Kidney capillary endothelial cell (primary cell): ENCODE results near the gene TMEM131.
"Not testable (repeated sequence)": the region's sequence is repeated elsewhere in the genome, so short reads cannot be mapped to it uniquely, and the experiment has no call there.

Experiments used
- DNase-seq: peaks from one replicate; pipeline ENCODE4 v3.0.0-alpha.2; 2018; ENCODE audit warnings: low spot score

Gene TMEM131

GRCh38 chr2:97957432-97958183 lies 38.1 kb downstream of the TMEM131 start:
- DNase-seq = no peak

- not testable (repeated sequence) for DNase-seq
Measured at GRCh38 chr2:97956753-97957152, 39.0 kb downstream of the TMEM131 start.

GRCh38 chr2:97953853-97954252 lies 41.9 kb downstream of the TMEM131 start:
- DNase-seq = no peak

DNA sequence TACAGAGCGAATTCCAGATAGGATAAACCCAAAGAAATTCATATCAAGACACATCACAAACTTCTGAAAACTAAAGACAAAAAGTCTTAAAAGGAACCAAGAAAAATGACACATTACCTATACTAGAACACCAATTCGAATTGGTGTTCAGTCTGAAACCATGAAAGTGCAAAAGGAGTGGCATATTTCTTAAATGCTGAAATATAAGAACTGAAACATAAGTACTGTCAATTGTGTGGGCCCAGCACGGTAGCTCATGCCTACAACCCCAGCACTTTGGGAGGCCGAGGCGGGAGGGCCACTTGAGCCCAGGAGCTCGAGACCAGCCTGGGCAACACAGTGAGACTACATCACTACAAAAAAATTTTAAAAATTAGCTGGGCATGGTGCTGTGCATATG lies 43.4 kb downstream of the TMEM131 start:
- no peak for DNase-seq

- DNase-seq = no peak
Measured at GRCh38 chr2:97951155-97951680, 44.5 kb downstream of the TMEM131 start.

GRCh38 chr2:97950329-97951154 lies 45.2 kb downstream of the TMEM131 start:
- no peak for DNase-seq

GRCh38 chr2:97948926-97949325 lies 46.8 kb downstream of the TMEM131 start:
- no peak for DNase-seq

DNA sequence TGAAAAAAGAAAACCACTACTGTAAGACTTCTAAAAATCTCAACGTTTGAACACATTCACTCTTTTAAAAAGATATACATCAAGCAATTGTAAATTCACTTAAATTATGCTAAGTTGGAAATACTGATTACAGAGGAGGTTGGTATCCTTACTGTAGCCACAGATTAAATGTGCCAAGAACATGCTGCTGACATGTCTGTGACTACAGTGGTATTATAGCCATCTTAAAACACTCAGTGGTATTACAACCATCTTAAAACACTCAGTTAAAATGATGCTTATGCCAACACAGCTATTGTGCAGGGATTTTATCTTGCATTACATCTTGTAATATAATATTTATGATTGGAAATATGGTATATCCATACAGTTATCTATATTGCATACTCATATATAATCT lies 50.0 kb downstream of the TMEM131 start:
- no peak for DNase-seq

DNA sequence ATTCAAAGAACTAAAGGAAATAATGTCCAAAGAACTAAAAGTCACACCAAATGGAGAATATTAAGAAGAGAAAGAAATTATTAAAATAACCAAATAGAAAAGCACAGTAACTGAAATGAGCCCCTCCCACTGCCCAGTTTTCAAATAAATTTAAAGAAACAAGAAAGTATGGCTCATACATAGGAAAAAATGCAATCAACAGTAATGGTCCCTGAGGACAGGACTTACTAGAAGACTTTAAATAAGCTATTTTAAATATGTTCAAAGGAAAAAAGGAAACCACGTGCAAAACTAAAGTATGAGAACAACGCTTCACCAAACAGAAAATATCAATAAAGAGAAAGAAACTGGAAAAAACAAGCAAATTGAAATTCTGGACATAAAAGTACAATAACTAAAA lies 58.9 kb downstream of the TMEM131 start:
- no peak for DNase-seq

DNA sequence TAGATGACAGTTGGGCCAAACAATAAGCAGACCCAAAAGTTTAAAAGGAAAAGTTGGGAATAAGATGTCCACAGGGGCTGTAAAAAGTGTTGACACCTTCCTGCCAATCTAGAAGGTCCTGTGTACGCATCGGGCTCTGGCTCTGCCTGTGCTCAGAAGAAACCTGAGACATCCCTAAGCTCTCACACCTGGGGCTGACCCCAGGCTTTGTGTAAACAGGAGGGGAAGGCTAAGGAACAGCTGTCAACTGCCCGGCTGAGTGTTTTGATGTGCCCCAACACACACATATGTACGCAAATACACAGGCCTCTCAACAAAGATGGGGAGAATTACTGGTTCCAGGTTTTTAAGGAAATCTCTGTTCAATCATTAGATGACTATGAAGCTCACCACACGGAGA lies 59.5 kb downstream of the TMEM131 start:
- DNase-seq = no peak

DNA sequence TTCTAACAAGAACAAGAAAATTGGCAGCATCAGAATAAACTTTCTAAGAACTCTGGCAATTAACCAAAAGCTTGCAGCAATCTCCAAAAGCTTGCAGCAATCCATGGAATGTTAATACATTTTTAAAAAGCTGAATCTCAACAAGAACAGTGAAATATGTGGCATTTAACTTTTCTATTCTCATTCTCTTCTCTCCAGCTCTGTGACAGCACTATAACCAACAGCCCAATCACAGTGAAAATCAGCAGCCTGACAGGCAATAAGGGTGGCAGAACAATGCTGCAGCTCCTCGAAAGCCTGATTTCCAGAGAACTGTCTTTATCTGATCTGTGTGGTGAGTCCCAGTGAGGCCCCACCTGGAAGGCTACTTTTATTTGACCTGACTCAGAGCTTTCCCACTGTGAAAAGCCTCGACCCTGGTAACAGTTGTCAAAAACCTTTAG lies 60.0 kb downstream of the TMEM131 start:
- no peak for DNase-seq

DNA sequence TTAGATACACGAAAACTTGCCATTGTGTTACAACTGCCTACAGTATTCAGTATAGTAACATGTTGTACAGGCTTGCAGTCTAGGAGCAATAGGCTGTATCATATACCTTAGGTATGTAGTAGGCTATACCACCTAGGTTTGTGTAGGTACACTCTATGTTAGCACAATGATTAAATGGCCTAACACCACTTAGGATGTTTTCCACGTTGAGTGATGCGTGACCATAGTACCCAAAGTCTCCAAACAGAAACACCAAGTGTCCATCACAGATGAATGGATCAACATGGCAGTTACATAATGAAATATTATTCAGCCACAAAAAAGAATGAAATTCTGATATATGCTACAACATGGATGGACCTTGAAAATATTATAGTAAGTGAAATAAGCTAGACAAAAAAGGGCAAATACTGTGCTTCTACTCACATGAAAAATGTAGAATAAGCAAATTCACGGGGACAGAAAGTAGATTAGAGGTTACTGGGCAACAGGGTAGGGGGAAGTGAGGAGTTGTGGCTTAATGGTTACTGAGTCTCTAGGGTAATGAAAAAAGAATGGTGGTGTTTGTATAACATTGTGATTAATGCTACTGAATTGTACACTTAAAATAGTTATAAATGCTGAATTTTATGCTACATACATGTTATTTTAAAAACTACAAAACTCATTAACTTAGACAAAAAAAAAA lies 62.6 kb downstream of the TMEM131 start:
- no peak for DNase-seq

DNA sequence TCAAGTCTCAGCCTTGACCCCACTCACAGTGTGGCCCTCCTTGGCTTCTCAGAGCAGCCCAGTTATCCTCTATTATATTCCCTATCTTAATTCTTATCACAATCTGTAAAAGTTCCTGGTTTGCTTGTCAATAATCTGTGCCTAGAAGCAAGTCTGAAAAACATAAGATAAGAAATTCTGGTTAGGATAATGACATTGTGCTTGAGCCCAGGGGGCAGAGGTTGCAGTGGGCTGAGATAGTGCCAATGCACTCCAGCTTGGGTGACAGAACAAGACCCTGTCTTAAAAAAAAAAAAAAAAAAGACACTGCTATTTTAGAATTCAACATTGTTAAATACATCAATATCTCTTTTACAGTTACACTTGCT lies 63.9 kb downstream of the TMEM131 start:
- no peak for DNase-seq

DNA sequence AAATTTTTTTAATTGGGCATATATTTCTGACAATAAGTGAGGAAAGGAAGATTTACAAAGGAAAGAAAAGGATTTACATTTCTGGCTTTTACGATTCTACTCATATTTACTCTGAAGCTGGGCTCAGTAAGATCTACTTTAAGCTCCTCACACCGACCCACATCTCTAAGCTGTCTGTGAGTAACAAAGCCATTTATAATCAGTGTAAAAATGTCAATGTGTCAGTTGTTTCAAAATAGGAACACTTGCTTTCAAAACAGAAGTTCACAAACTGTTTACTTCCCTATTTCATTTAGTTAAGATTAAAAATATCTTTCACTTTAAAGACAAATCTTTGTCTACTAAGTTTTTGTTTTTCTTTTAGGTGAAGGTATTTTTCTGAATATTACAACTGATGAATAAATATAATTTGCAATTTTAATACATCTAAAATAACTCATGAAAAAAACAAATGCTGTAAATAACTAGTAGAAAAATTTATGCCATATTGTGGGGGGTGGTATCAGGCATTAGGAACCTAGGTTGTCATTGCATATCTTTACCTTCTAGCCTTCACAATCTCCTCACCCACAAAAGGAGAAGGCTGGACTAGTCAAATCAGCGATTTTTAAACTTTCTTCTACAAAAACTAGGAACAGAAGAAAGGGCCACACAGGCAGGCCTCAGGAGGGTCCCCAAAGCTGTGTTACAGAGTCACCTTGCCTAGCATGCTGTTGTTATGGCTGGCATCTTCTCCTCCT lies 64.5 kb downstream of the TMEM131 start:
- no peak for DNase-seq

DNA sequence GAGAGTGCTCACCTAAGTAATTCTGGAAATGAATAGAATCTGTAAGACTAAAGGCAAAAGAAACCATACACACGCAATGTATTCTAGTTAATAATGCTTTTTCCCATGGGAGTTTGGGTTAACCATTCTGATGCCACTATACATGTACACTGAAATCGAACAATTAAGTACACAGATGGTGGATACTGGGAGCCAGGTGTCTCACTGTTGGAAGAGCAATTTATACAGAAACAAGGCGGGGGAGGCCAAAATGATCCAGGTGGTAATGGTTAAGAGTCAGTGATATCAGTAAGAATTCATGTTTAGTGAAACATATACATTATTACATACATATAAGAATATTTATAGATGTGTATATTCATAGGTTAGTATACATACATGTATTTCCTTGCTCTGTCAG lies 67.2 kb downstream of the TMEM131 start:
- no peak for DNase-seq

DNA sequence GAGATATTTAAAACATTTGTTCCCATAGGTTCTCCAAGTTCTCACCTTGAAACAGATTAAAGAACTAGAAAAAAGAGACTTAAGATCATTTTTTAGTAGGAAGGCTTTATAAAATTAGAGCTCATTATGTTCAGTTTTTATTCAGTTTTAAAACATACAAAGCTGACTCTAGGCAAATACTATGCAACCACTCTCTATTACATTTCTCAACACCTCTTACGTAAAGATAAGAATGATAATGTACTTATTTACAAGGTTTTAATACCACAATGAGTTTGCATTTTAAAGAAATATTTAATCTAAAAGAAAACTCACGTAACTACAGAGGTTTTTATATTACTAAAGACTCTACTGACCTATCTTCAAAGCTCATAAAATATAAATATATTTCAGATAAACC lies 68.8 kb downstream of the TMEM131 start:
- no peak for DNase-seq

DNA sequence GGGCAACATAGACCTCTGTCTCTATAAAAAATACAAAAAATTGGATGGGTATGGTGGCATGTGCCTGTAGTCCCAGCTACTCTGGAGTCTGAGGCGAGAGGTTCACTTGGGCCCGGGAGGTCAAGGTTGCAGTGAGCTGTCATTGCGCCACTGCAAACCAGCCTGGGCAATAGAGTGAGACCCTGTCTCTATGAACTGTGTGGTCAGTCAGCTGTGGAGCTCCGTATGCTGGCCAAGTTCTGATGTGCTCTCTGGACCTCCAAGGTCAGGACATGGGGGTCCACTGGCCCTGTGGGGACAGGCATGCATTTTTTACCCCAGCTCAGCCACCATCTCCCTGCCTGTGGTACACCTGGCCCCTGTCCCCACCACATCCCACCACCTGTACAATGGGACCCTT lies 71.6 kb downstream of the TMEM131 start:
- DNase-seq = no peak

GRCh38 chr2:97919858-97920257 lies 75.9 kb downstream of the TMEM131 start:
- no peak for DNase-seq

DNA sequence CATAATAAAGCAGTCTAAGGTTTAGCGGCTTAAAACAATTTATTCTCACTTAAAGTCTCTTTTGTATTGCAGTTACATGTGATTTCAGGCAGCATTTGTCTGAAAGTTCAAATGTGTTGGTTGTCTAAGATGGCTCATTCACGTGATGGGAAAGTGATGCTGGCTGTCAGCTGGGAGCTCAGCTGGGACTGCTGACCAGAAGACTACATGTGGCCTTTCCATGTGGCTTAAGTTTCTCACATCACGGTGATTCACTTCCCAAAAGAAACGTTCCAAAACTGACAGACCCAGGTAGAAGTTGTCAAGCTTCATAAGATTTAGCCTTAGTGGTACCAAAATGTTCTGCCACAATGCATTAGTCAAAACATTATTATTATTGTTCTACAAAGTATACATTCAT lies 76.9 kb downstream of the TMEM131 start:
- no peak for DNase-seq

DNA sequence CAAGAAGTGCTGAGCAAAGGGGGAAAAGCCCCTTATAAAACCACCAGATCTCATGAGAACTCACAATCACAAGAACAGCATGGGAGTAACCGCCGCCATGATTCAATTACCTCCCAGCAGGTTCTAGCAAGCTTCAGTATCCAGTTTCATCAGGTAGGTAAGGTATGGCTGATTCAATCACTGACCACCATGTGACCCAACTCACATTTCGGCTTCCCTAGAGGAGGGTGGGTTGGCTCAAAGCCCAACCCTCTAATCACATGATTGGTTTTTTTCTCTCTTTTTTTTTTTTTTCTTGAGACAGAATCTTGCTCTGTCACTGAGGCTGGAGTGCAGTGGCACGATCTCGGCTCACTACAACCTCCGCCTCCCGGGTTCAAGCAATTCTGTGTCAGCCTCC lies 78.1 kb downstream of the TMEM131 start:
- not testable (repeated sequence) for DNase-seq

- DNase-seq = no peak
Measured at GRCh38 chr2:97914691-97915213, 81.0 kb downstream of the TMEM131 start.

DNA sequence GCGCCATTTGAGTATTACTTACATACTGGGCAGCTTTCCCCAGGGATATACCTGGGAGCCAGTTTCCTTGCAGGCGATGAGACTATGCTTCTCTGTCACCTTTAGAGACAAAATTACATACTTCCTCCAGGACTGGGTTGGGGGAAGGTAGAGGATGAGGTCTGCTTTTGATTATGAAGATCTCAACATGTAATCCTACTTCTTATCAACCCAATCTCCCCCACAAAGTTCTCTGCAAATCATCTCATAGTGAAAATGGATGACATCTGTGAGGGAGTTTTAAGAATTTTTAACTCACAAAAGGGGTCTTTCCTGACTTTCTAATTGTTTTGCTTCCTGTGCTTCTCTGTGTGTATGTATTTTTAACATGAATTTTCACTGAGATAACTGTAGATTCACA lies 81.9 kb downstream of the TMEM131 start:
- DNase-seq = no peak
